Measurements from ENCODE around the gene SELENOF.
A peak's percentile ranks its signal among the peaks of the same experiment; 100 is the strongest.
"Not testable (repeated sequence)": the region's sequence is repeated elsewhere in the genome, so short reads cannot be mapped to it uniquely, and the experiment has no call there.

The SELENOF gene

DNA sequence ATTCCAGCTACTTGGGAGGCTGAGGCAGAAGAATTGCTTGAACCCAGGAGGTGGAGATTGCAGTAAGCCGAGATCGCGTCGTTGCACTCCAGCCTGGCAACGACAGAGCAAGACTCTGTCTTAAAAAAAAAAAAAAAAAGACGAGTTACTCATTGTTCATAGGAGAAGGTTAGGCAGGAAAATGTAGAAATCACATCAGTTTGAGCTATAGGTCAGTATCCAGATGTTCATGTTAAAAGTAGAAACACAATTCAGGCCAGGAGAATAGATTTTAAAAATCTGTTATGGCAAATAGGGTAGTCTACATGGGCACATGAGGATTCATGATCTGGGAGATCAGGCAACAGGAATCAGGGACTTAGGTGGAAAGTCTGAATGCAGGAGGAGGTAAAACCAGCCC is 57.7 kb downstream of the SELENOF start:
- no peak for DNase-seq

DNA sequence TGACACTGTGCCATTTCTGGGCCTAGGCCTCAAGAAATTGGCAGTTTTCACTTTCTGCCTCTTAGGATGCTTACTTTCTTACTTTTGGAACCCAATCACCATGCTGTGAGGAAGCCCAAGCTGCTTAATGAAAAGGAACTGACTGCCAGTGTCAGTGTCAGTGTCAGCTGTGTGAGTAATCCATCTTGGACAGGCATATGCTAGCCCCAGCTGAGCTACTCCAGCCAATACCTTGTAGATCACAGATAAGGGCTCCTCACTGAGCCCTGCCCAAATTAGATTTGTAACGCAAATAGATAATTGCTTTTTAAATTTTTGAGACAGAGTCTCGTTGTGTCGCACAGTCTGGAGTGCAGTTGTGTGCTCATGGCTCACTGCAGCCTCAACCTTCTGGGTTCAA is 59.6 kb downstream of the SELENOF start:
- no peak for DNase-seq

DNA sequence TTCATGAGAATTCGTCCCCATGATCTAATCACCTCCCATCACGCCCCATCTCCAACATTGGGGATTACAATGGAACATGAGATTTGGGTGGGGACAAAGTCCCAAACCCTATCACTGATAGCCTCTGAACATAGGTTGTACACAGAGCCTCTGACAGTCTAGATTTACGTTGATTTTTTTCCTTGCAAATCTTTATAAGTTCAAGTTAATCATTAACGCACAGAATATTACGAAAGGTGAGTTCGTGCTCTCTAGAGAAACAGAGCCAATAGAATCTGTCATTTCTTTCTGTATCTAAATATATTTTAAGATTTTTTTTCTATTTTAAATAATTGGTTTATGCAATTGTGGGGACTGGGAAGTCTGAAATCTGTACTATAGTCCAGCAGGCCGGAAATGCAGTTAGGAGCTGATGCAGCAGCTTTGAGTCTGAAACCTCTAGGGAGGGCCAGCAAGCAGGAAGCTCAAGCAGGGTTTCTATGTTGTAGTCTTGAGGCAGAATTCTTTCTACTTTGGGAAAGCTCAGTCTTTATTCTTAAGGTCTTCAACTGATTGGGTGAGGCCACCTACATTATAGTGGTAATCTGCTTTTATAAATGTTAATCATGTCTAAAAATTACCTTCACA is 61.0 kb downstream of the SELENOF start:
- DNase-seq: peak; percentile 89

DNA sequence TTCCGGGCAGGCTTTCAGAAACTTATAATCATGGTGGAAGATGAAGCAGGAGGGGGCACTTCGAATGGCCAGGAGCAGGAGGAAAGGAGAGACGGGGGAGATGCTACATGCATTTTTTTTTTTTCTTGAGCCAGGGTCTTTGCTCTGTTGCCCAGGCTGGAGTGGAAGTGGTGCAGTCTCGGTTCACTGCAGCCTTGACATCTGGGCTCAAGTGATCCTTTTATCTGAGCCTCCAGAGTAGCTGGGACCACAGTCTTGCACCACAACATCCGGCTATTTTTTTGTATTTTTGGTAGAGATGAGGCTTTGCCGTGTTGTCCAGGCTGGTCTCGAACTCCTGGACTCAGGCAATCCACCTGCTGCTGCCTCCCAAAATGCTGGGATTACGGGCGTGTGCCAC is 61.6 kb downstream of the SELENOF start:
- DNase-seq: no peak

DNA sequence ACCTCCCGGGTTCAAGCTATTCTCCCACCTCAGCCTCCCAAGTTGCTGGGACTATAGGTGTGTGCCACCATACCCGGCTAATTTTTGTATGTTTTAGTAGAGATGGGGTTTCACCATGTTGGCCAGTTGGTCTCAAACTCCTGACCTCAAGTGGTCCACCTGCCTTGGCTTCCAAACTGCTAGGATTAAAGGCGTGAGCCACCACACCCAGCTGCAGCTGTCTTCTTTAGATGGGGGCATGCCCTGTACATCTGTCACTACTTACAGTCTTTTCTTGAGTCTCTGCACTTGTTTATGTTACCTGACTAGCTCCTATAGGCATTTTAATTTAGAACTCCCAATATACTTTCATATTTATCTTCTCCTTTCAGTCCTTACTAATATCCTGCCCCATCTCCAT is 64.2 kb downstream of the SELENOF start:
- DNase-seq: no peak

DNA sequence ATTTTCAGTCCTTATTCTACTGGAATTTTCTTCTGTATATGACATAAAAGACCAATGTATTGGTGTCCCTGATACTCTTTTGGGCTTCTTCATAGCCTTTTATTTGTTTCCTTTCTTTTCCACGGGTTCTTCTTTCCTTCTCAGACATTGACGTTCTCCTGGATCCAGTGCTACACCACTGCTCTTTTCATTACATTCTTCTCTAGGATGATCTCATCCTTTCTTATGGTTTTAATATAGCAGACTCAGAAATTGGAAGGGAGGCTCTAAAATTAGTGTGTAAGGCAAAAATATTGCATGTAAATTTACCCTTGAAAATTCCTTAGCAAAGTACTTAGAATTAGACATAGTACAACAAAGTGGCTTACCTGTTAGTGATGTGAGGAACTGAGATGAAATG is 65.3 kb downstream of the SELENOF start:
- DNase-seq: no peak

DNA sequence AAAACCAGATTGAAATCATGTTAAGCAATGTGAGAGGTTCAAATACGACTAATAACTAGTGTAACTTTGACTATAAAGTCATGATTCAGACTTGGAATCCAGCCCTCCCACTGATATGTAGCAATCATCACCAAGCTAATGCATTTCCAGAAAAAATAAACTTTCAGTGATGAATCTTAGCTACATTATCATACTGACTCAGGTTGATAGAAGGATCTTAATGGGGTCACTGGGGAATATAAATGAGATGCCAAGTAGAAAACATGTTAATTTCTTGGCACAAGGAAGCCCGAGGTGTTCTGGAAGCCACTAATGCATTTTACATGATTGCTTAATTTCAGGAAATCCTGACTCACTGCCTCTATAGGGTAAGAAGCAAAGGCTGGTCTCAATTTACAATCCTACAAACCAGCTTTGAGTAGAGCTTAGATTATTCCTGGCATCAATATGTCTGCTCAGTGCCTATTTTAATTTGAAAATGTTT is 67.7 kb downstream of the SELENOF start:
- no peak for DNase-seq

DNA sequence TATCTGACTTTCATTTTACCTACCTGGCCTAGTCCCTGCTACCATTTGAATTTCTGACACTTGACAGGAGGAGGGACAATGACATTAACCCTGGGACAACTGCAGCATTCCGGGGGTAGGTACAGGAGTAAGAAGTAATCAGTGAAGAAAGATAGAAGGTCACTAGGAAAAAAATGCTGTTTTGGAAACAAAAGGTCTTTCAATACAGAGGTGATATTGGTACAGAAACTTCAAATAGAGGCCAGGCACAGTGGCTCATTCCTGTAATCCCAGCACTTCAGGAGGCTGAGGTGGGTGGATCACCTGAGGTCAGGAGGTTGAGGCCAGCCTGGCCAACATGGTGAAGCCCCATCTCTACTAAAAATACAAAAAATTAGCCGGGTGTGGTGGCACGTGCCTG is 68.4 kb downstream of the SELENOF start:
- no peak for DNase-seq

DNA sequence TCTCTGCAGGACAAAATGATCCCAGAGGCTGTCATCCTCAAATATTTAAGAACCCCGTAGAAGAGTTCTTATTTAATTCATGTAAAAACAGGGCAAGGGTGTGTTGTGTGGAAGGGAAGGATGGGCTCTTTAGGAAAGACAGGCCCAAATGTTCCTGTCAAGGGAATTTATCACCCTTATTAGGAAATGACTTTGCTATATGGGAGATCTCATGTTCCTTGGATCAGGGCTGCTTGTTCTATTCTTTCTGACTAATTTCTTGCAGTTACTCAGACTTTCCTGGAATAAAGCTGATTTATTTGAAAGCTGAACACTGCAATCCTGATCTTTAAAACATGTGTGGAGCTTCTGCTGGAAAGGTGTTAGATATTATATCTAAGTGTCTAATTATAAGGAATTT is 72.8 kb downstream of the SELENOF start:
- DNase-seq: no peak

DNA sequence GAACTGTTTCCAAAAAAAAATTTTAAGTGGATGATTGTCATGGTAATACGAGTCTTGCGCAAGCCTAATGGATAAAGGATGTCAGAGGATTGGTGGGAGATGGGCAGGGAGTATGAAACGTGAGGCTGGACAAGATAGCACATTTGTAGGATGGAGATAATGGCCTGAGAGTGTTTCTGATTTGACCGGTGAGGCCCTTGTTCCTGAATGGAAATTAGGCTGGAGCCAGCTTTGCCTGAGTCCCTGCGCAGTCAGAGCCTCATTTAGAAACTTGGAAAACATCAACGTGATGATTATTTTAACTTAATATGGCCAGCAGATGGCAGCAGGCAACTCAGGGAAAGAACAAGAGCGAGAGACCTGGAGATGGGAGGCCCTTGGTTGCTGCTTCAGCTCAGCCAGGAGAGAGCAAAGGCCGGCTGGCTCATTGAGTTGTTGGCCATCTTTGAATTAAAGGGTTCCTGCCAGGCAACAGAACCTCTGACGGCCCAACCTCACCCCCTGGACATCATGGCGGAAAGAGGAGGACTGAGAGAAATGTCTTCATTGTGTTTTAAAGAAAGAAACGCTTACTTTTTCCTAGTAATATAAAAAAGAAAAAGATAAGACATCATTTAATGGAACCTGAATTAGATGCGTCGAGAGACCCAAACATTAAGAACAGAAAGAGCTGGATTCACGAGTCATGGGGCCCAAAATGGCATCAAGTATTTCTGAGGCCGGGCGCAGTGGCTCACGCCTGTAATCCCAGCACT is 80.3 kb downstream of the SELENOF start:
- DNase-seq: peak; percentile 97

DNA sequence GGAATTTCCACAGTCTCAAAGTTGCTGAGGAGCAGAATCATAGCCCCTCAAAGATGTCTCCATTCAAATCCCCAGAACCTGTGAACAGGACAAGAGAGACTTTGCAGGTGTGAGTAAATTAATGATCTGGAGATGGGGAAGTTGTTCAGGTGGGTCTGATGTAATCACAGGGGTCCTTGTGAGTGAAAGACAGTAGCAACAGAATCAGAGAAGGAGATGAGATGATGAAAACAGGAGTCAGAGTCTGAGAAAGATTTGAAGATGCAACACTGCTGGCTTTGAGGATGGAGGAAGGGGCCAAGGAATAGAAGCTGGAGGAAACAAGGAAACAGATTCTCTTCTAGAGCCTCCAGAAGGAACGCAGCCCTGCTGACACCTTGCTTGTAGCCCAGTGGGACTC is 81.5 kb downstream of the SELENOF start:
- no peak for DNase-seq

DNA sequence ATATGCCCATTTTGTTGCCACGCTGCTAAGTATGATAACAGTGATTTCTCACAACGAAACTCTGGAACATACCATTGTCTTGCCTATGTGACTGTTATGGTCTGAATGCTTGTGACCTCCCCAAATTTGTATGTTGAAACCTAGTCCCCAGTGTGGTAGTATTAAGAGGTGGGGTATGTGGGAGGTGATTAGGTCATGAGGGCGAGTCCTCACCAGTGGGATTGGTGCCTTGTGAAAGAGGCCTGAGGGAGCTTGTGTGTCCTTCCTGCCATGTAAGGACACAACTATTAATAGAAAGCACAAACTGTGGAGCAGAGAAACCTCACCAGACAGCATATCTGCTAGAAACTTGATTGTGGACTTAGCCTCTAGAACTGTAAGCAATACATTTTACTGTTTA is 84.6 kb downstream of the SELENOF start:
- DNase-seq: no peak

DNA sequence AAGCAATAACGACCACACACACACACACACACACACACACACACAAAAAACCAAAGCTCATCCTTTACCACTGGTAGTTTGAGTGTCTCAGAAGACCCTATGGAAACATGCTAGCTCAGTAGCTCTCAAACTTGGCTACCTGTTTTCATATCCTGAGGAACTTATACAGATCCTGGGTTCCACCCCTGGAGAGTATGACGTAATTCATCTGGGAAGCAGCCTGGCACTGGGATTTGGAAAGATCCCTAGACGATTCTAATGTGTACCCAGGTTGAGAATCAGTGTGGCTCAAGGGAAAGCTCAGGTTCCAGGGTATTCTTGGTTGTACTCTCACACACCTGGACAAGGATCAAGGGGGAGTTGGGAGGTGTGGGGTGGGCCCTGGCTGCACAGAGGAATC is 85.9 kb downstream of the SELENOF start:
- DNase-seq: no peak

DNA sequence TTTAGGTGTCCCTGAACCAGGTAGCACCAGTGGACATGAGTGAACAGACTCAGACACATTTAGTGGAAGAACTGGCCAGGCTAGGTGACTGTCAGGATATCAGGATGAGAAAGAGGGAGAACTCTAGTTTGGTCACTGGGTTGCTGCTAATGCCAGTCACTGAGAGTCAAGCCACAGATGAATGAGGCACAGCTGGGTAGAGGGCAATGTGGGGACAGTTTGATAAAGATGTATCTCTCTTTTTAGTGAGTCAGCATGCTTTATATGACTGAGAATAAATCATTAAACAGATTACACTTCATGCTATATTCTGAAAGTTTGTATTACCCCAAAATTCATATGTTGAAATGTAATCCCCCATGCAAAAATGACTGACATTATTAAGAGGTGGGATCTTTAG is 87.1 kb downstream of the SELENOF start:
- no peak for DNase-seq

DNA sequence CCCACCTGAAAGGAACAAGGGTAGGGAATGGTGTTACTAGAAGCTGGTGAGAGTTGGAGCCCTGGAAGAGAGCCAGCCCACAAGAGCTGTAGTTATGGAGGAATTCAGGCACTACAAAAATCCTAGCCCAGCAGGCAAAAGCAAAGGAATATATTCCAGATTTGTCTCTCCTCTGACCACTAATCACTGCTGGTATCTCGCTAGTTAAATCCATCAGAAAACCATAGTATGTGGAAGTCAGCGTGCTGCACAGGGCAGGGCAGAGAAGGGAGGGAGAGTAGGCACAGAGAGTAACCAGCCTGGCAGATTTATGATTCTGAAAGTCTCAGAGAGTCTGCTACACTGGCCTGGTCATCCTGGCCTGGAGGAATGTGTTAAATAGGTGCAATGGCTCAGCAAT is 88.6 kb downstream of the SELENOF start:
- DNase-seq: no peak

DNA sequence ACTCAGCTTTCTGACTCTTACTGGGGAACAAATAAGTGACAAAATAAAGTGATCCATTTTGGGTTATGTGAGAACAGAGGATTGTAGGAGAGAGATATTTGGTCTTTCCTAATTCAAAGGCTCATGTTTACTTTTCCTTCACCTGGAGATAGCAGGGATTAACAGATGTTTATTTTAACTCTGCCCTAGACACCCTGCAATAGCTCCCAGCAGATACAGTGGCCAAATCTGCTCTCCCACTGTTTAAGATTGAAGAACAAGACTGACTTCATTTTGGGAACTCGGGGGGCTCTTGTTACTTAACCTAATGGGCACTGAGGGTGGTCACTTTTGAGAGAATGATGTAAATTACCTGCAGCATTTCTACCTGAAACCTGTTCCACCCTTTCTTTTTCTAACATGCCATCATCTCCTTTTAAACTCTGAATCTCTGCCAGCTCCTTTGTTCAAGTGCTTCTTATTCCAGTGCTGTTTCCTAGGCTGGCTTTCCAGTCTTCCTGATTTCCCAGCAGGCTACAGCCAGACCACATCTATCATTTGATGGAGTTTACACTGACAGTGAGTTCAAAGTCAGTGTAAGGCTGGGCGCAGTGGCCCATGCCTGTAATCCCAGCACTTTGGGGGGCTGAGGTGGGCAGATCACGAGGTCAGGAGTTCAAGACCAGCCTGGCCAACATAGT is 90.0 kb downstream of the SELENOF start:
- peak; percentile 64 for DNase-seq

DNA sequence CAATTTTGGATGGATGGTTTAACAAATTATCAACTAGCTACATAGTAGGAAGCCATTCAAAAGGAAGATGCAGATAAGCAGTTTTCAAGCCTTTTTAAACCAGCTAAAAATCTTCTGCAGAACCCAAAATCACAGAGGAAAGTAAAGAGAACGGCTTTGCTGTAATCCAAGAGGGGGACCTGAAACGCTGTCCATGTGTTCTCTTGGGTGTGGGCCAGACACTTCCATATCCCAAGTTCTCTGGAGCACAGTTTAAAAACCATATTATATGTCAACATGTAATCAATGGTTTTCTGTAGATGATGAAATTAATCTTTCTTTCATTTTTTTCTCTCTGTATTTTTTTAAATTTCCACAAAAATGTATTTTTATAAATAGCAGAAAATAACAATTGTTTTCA is 90.5 kb downstream of the SELENOF start:
- DNase-seq: no peak

DNA sequence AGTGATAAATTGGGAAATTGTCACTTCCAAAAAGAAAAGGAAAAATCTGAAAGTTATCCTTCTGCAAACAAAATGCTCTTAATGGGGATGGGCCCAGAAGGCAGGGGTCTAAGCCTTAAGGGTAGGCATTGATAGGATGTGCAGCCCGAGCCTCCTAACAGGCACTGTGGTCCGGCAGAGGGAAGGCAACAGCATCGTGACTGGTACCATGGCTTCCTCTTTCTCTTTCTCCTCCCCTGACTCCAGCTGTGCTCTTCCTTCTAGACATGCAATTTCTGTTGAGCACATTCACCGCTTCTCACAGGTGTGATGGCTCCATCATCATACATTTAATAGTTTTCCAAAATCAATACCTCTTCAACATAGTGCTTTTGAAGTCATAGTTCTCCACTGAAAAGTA is 91.5 kb downstream of the SELENOF start:
- DNase-seq: no peak

DNA sequence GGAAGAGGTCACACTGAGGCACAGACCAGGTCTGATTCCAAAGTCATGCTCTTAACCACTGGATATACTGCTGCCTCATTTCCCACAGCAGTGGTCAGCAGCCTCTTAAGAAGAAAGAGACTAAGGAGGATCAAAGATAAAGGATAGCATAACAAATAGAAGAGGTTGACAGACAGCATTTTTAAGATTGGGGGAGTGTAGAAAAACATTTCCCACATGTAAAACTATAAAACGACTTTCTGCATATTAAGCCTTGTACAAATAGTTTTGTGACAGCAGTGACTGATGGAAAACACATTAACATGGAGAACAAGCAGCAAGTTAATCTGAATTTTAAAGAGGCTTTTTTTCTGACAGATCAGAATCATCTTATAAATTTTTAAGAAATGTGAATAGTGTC is 92.0 kb downstream of the SELENOF start:
- DNase-seq: no peak

DNA sequence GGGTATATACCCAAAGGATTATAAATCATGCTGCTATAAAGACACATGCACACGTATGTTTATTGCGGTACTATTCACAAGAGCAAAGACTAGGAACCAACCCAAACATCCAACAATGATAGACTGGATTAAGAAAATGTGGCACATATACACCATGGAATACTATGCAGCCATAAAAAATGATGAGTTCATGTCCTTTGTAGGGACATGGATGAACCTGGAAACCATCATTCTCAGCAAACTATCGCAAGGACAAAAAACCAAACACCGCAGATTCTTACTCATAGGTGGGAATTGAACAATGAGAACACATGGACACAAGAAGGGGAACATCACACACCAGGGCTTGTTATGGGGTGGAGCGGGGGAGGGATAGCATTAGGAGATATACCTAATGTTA is 94.0 kb downstream of the SELENOF start:
- DNase-seq: not testable (repeated sequence)

DNA sequence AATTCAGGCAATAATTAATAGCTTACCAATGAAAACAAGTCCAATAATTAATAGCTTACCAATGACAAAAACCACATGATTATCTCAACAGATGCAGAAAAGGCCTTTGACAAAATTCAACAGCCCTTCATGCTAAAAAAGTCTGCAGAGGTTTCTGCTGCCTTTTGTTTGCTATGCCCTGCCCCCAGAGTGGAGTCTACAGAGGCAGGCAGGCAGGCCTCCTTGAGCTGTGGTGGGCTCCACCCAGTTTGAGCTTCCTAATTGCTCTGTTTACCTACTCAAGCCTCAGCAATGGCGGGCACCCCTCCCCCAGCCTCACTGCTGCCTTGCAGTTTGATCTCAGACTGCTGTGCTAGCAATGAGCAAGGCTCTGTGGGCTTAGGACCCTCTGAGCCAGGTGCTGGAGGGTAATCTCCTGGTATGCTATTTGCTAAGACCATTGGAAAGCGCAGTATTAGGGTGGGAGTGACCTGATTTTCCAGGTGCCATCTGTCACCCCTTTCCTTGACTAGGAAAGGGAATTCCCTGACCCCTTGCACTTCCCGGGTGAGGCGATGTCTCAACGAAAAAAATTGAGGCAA is 96.6 kb downstream of the SELENOF start:
- not testable (repeated sequence) for DNase-seq

DNA sequence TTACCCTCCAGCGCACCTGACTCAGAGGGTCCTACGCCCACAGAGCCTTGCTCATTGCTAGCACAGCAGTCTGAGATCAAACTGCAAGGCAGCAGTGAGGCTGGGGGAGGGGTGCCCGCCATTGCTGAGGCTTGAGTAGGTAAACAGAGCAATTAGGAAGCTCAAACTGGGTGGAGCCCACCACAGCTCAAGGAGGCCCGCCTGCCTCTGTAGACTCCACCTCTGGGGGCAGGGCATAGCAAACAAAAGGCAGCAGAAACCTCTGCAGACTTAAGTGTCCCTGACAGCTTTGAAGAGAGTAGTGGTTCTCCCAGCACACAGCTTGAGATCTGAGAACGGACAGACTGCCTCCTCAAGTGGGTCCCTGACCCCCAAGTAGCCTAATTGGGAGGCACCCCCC is 99.8 kb downstream of the SELENOF start:
- not testable (repeated sequence) for DNase-seq

Data from DMS53 (cell line).